Adrenal gland (tissue), 12 donors: ENCODE data around the gene LBX2. TPM values are rescaled to one million over a fixed set of nuclear protein-coding genes. Genes with fewer than 3 reads are reported as not detected.
A peak's percentile ranks its signal among the peaks of the same experiment; 100 is the strongest.

Source experiments
- DNase-seq, 7 donors: peaks; one replicate each; pipeline ENCODE4 v3.0.0-alpha.2; 2019 to 2020
- H3K27ac ChIP-seq, 5 donors: fragments of 200-600 bp; sonication (generic) in 4 of 5; 1 replicate in 3 of 5; 2 replicates in 2 of 5; pipeline versions ENCODE4 v1.5.1 to v1.8.0; 2016 to 2020; ENCODE audit warnings: mild to moderate bottlenecking in 1 of 5
- H3K27me3 ChIP-seq: fragments of 200-600 bp; 2 replicates; pipeline ENCODE4 v1.8.0; 2021
- H3K36me3 ChIP-seq, 2 donors: fragments of 200-600 bp; replicated peaks in 1 of 2; 1 replicate in 1 of 2; 2 replicates in 1 of 2; pipeline versions ENCODE4 v1.5.1 to v1.8.0; 2018 to 2022
- H3K4me1 ChIP-seq, 2 donors: fragments of 200-600 bp; replicated peaks in 1 of 2; 1 replicate in 1 of 2; 2 replicates in 1 of 2; pipeline versions ENCODE4 v1.5.1 to v1.8.0; 2018 to 2021
- H3K4me3 ChIP-seq, 4 donors: fragments of 200-600 bp; sonication (generic) in 3 of 4; one replicate each; pipeline ENCODE4 v1.5.1; 2016 to 2018
- H3K9me3 ChIP-seq, 3 donors: fragments of 200-600 bp; sonication (generic) in 1 of 3; replicated peaks in 1 of 3; 1 replicate in 2 of 3; 2 replicates in 1 of 3; pipeline versions ENCODE4 v1.5.1 to v1.8.0; 2016 to 2021
- POLR2A ChIP-seq, 2 donors: fragments of 450-650 bp; IDR thresholded peaks; one replicate each; pipeline ENCODE4 v1.6.1; 2017; ENCODE audit warnings: antibody characterized with exemption in 2 of 2, mild to moderate bottlenecking in 2 of 2, moderate library complexity in 1 of 2
- WGBS, 4 donors: extraction: QIAGEN DNeasy Blood & Tissue Kit in 2 of 4; methylation state at CpG; one replicate each; pipeline versions ENCODE4 v1.1.5 to v1.1.7; 2013 to 2017; 5-methylcytosine and 5-hydroxymethylcytosine counted together
- intact Hi-C, 2 donors: fragments of 100-400 bp; cut with DNase I; formaldehyde crosslinking; loops; one replicate each; pipeline versions ENCODE4 v1.14.1 to v1.15.0; 2022 to 2023
- polyA plus RNA-seq, 3 donors: library from polyadenylated mRNA; stranded (reverse); fragments of 200-250 nt in 2 of 3; fragments of 350-450 nt in 1 of 3; fragmentation: Illumina TruSeq in 1 of 3; extraction: RNeasy Lipid Tissue Mini Kit (QIAGEN cat#74804) in 1 of 3; gene quantifications; one replicate each; pipeline ENCODE4 v1.2.3, GENCODE V29; 2013 to 2014
- total RNA-seq, 9 donors: library from RNA; depleted of rRNA in 4 of 9; stranded (reverse); fragments of >200 nt in 4 of 9; fragments of 120-200 nt in 1 of 9; fragmentation: NEBNext Ultra II Directional in 1 of 9; extraction: Animal tissue kit (Norgen Biotek cat#: 25700) in 1 of 9; gene quantifications; one replicate each; pipeline versions ENCODE4 v1.1.0 to v1.2.4, GENCODE V29; 2013 to 2023
- TF ChIP-seq, protein P1 (sequence below), 6 experiments: fragments of 450-650 bp in 4 of 6; fragments of 200-600 bp in 2 of 6; sonication (generic) in 1 of 6; IDR thresholded peaks; 1 replicate in 5 of 6; 2 replicates in 1 of 6; pipeline versions ENCODE4 v1.5.1 to v1.8.0; 2016 to 2021; ENCODE audit warnings: antibody characterized with exemption in 6 of 6, mild to moderate bottlenecking in 2 of 6, moderate library complexity in 1 of 6
- donor health status: healthy with polysubstance abuse.
- donor health status: Bipolar disorder and iron deficiency.
- donor health status: DM: yes; HTN: yes; CAD: no.
- donor health status: DM: no; HTN: no; CAD: no.
- donor health status: DM: no; HTN: no; CAD: no.
- donor health status: DM: yes; HTN: yes; CAD: no.

LBX2 gene
- total and polyA plus RNA-seq, 12 donors: 0.18 to 2.0 (median 0.71) TPM; not detected in 2

DNA sequence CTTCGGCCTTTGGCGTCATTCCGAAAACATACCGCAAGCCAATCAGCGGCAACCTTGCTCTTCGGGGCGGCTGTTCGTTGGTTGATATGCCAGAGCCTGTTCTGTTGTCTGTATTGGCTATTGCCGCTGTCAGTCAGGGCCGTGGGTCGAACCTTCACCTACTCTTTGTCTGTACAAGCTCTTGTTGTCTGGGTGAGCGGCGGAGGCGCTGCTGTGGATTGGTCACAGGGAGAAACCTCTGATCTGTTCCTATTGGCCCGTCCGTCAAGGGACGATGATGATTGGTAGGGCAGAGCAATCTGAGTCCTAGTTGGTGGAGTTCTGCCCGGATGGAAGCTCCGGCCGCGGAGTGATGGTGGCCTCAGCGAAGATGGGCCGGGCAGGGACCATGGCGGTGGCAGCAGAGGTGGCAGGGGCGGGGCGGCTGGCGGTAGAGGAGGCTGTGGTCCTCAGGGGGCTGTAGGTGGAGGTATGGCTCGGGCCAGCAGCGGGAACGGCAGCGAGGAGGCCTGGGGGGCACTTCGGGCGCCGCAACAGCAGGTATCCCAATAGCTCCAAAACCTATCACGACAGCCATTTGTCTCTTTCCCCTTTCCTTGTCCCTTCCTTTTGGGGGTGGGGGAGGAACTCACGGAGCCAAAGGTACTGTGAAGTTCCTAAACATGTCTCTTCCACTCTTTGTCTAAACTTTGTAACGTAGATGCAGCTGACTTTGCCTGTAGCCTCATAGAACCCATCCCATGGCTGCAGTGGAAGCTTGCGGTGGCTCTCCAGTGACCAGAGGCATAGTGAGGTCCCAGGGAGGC lies 41.1 kb downstream of the LBX2 start, which contains the start of gene WBP1:
Gene WBP1 (plus strand): TSS at position 307 of the 806 bp plus-strand sequence. CDS start 165 bp downstream, at position 472.
- peaks cover 14 to 31% of the 10 kb centered on the region in 2 donors for H3K4me1 ChIP-seq
- TF ChIP-seq, protein P1, sequence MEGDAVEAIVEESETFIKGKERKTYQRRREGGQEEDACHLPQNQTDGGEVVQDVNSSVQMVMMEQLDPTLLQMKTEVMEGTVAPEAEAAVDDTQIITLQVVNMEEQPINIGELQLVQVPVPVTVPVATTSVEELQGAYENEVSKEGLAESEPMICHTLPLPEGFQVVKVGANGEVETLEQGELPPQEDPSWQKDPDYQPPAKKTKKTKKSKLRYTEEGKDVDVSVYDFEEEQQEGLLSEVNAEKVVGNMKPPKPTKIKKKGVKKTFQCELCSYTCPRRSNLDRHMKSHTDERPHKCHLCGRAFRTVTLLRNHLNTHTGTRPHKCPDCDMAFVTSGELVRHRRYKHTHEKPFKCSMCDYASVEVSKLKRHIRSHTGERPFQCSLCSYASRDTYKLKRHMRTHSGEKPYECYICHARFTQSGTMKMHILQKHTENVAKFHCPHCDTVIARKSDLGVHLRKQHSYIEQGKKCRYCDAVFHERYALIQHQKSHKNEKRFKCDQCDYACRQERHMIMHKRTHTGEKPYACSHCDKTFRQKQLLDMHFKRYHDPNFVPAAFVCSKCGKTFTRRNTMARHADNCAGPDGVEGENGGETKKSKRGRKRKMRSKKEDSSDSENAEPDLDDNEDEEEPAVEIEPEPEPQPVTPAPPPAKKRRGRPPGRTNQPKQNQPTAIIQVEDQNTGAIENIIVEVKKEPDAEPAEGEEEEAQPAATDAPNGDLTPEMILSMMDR (IDR thresholded peaks at IDR 0.05): peak in 1 of 6 experiments; percentile 3
- peak; percentile 55 to 84 for TF ChIP-seq POLR2A (IDR thresholded peaks at IDR 0.05)
- WGBS, 4 donors: 0 to 8% (median 0%) methylated on average over 7 to 38 of the region's 38 CpGs

DNA sequence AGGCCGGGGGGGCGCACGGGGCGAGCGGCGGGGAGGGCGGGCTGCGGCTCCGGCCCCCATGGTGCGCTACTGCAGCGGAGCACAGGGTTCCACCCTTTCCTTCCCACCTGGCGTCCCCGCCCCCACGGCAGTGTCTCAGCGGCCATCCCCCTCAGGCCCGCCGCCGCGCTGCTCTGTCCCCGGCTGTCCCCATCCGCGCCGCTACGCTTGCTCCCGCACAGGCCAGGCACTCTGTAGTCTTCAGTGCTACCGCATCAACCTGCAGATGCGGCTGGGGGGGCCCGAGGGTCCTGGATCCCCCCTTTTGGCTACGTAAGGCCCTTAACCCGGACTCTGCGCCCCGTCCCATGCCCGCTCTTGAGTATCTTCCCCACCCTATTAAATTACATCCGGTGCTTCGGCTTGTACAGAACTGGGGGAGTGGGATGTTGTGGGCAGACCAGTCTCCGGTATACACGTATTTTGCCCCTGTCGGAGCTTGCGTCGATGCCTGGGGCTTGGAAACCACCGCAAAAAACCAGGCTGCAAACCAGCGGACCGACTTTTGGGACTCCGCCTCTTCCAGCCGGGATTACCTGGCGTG lies 41.8 kb downstream of the LBX2 start:
- WGBS, 4 donors: 0 to 1% (median 0%) methylated on average over 12 to 46 of the region's 46 CpGs
- Histone ChIP-seq H3K4me3 (peak overlapping the region; percentile 21 to 73 (median 52)), H3K9me3 (no peaks in the 10 kb centered on the region), H3K36me3 (peaks cover 0 to 17% of the 10 kb centered on the region in 2 donors), H3K27me3 (no peaks in the 10 kb centered on the region), H3K27ac (peak overlapping the region; percentile 84 to 98 (median 97)), H3K4me1 (peaks cover 14 to 31% of the 10 kb centered on the region in 2 donors)
- DNase-seq: peak; percentile 70 to 86 (median 78)
- intact Hi-C loops: no loop called here
- TF ChIP-seq, protein P1 (IDR thresholded peaks at IDR 0.05): no peak
- TF ChIP-seq POLR2A (IDR thresholded peaks at IDR 0.05): peak; percentile 69 to 97

More for the DNA sequence above, 41.1 kb downstream of the LBX2 start, which contains the start of gene WBP1:
- H3K9me3 ChIP-seq: no peaks in the 10 kb centered on the region
- H3K4me3 ChIP-seq: peak within 1 kb of the TSS; percentile 21 to 73 (median 60)
- H3K27me3 ChIP-seq: no peaks in the 10 kb centered on the region
- H3K27ac ChIP-seq: peak within 1 kb of the TSS; percentile 84 to 98 (median 97)
- intact Hi-C loops: no loop called here
- H3K36me3 ChIP-seq: peaks cover 0 to 20% of the 10 kb centered on the region in 2 donors
- peak; percentile 100 for DNase-seq

DNA sequence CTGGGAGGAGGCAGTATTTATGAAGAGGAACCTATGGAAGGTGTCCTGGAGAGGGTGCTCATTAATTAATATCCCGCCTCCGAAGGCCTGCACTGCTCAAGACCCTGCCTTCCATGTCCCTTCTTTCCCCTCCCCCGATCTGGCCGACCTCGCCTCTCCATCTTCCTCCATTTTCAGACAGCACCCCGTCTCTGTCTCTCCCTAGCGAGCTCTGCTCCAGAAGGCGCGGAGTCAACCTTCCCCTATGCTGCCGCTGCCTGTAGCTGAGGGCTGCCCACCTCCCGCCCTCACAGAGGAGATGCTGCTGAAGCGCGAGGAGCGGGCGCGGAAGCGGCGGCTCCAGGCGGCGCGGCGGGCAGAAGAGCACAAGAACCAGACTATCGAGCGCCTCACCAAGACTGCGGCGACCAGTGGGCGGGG lies 42.3 kb downstream of the LBX2 start:
- intact Hi-C loops: no loop called here
- WGBS, 4 donors: 1 to 3% (median 2%) methylated on average over 11 to 27 of the region's 27 CpGs
- peaks cover 14 to 31% of the 10 kb centered on the region in 2 donors for H3K4me1 ChIP-seq
- no peaks in the 10 kb centered on the region for H3K9me3 ChIP-seq
- peaks cover 0 to 12% of the 10 kb centered on the region in 2 donors for H3K36me3 ChIP-seq
- H3K27me3 ChIP-seq: no peaks in the 10 kb centered on the region
- TF ChIP-seq POLR2A (IDR thresholded peaks at IDR 0.05): no peak
- TF ChIP-seq, protein P1 (IDR thresholded peaks at IDR 0.05): no peak
- peak overlapping the region in 2 of 4 donors; percentile 42 to 73 for H3K4me3 ChIP-seq
- peak overlapping the region; percentile 84 to 98 (median 97) for H3K27ac ChIP-seq
- peak in 1 of 7 donors; percentile 52 for DNase-seq
